ENCODE measurements around the gene CDH4. TPM values are rescaled to one million over a fixed set of nuclear protein-coding genes. Genes with fewer than 3 reads are reported as not detected.

The CDH4 gene
- total and polyA plus RNA-seq, 2 donors (not counting 3 experiments of a cell fraction or from before 2014, with no cell fraction given): 0.17 to 0.51 TPM

- ChIA-PET POLR2A (no interaction called here), CTCF (no interaction called here)
- TF ChIP-seq POLR2A (IDR thresholded peaks at IDR 0.05; ENCODE audit: low read depth, low read length) (no peak), POLR2AphosphoS5 (IDR thresholded peaks at IDR 0.05; ENCODE audit: insufficient read depth, low read depth, low read length) (no peak), MYC (IDR thresholded peaks at IDR 0.05; ENCODE audit: low read depth, low read length) (no peak), FOS (IDR thresholded peaks at IDR 0.05; ENCODE audit: borderline replicate concordance, insufficient read depth, low read length) (no peak), GATA2 (IDR thresholded peaks at IDR 0.05; ENCODE audit: insufficient read depth, insufficient read length, low read depth, low read length) (no peak), CTCF (IDR thresholded peaks at IDR 0.05; ENCODE audit: extremely low read depth in 1 of 2, insufficient read depth in 1 of 2, low read depth in 1 of 2, low read length in 2 of 2) (no peak), JUN (IDR thresholded peaks at IDR 0.05; ENCODE audit: borderline replicate concordance, insufficient read depth, insufficient read length, low read depth) (no peak), MAX (IDR thresholded peaks at IDR 0.05; ENCODE audit: insufficient read depth, insufficient read length) (no peak), EZH2 (IDR thresholded peaks at IDR 0.05; ENCODE audit: borderline replicate concordance, low read depth, low read length, severe bottlenecking) (no peak)
- intact Hi-C loops (cut with micrococcal nuclease): no loop called here
- no TSS peak for BruUV-seq (replicated peaks)
- no peak overlapping the region for H3K9ac ChIP-seq (replicated peaks; ENCODE audit: extremely low read depth, insufficient read depth, low read length)
- no peak overlapping the region for H3K4me2 ChIP-seq (ENCODE audit: insufficient read depth, low read length)
- H3K4me1 ChIP-seq (ENCODE audit: control insufficient read depth, extremely low read depth, insufficient read depth, low read length): no peaks in the 10 kb centered on the region
- FAIRE-seq: no peak
- DNase-seq (ENCODE audit: low read depth, low spot score): no peak
- H3K79me2 ChIP-seq (ENCODE audit: control insufficient read depth, insufficient read depth, low read length): no peaks in the 10 kb centered on the region
- dilution Hi-C loops (cut with MboI; ENCODE audit: extremely low pct_ligation_motif_present, low sequenced_read_pairs): no loop called here
- no peaks in the 10 kb centered on the region for H3K27me3 ChIP-seq (ENCODE audit: control insufficient read depth in 2 of 2, insufficient read depth in 2 of 2, low read length in 2 of 2)
- no peaks in the 10 kb centered on the region for H3K9me1 ChIP-seq (replicated peaks; ENCODE audit: control insufficient read depth, extremely low read depth, insufficient read depth, low read length)
- no peak overlapping the region for H3K27ac ChIP-seq (ENCODE audit: insufficient read depth, low read depth, low read length)
- no peaks in the 10 kb centered on the region for H3K9me3 ChIP-seq (replicated peaks; ENCODE audit: control insufficient read depth, insufficient read depth, low read length)
- no peaks in the 10 kb centered on the region for H4K20me1 ChIP-seq (replicated peaks; ENCODE audit: control insufficient read depth, extremely low read depth, insufficient read depth, low read length)
- no peak overlapping the region for H3K4me3 ChIP-seq (replicated peaks in 1 of 3; ENCODE audit: insufficient read depth in 1 of 3, low read depth in 1 of 3, low read length in 3 of 3)
- H3K36me3 ChIP-seq (ENCODE audit: control insufficient read depth in 2 of 2, extremely low read depth in 1 of 2, insufficient read depth in 2 of 2, low read length in 2 of 2): no peaks in the 10 kb centered on the region
- H2AFZ ChIP-seq (ENCODE audit: low read depth, low read length): no peak overlapping the region
These were observed 41.2 kb upstream of the CDH4 start for GRCh38 chr20:61210862-61211261.

Measured in endothelial cell of umbilical vein (primary cell).